GM21825 (cell line): ENCODE results near the gene RGS17.
"Not testable (repeated sequence)": the region's sequence is repeated elsewhere in the genome, so short reads cannot be mapped to it uniquely, and the experiment has no call there.

Experiments used
- ATAC-seq: cut with Tn5 transposase; IDR thresholded peaks from one replicate; pipeline ENCODE4 v1.9.1; 2021; ENCODE audit warnings: mild to moderate bottlenecking, moderate library complexity; ENCODE audit not compliant: unreplicated experiment

Gene RGS17

DNA sequence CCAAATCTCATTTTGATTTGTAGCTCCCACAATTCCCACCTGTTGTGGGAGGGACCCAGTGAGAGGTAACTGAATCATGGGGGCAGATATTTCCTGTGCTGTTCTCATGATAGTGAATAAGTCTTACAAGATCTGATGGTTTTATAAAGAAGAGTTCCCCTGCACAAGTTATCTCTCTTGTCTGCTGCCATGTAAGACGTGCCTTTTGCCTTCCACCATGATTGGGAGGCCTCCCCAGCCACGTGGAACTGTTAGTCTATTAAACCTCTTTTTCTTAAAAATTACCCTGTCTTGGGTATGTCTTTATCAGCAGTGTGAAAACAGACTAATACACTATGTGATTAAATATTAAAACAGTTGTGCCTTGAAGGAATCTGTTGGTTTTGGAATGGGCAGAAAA, 131.5 kb downstream of the RGS17 start:
- not testable (repeated sequence) for ATAC-seq

DNA sequence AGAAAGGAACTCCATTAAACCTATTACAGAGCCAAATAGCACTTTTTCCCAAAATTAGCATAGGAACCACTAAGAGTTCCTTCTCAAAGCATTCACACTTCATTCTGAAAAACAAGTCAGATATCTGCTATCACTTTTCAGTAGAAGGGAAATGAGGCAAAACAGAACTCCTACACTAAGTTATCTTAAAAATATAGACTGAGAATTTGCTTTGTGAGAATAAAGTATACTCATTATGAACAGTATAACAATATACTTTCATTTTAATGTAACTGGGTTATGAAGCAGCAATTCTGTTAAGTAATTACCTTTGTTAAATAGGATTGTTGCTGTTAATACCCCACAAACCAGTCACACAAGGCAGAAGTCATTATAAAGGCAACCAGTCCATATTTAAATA, 137.2 kb downstream of the RGS17 start:
- ATAC-seq, result no peak

DNA sequence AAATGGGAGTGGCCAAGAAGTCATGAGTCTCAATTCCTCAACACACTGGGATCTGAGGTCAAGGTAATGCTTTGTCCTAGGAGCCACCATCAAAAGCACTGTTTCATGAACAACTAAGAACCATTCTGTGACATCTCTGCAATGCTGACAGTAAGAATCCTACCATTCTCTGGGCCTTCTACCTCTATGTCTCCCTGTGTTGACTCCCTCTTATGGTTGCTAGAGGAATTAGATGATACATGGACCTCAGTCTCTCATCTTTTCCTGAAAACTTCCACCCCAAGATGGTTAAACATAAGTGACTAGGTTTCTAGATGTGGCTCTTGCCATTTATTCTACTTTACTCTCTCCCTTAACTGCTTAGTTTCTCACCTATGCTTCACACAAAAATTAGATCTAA, 137.7 kb downstream of the RGS17 start:
- no peak for ATAC-seq

DNA sequence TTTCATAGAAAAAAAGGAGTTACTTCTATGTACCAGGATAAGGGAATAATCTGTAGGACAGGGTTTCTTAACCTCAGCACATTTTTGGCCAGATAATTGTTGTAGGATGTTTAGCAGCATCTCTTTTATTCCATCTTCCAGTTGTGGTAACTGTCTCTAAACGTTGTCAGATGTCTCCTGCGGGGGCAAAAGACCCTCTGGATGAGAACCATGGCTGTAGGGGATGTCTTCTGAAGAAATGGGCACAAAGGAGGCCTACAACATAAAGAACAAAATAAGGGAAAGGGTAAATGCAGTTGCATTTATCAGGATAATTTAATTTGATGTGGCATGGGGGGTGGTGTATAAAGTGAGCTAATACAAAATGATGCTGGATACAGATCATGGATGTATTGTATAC, 144.1 kb downstream of the RGS17 start:
- ATAC-seq, result no peak

DNA sequence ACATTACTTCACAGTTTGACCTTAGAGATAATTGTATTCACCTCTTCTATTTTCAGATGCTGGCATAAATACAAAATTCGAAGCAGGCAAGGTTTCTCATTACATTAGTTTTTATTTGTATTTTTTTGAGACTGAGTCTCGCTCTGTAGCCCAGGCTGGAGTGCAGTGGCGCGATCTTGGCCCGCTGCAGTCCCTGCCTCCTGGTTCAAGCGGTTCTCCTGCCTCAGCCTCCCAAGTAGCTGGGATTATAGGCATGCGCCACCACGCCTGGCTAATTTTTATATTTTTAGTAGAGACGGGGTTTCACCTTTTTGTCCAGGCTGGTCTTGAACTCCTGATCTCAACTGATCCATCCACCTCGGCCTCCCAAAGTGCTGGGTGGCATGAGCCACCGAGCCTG, 145.8 kb downstream of the RGS17 start:
- ATAC-seq, result not testable (repeated sequence)

DNA sequence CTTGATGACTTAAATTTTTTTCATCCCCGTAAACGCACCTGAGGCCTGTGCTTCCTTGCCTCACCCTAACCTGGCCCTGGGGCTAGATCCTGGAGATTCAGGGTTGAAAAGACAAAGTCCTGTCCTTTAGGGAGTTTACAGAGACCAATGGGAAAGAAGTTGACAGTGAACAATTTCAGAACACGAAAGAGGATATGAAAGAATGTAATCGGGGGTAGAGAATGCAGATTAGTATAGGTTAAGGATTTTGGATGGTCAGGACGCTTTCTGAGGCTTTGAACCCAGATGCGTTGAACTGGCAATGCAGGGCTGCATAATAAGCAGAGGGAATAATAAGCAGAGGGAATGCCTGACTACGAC, 146.6 kb downstream of the RGS17 start:
- ATAC-seq, result peak; percentile 30

DNA sequence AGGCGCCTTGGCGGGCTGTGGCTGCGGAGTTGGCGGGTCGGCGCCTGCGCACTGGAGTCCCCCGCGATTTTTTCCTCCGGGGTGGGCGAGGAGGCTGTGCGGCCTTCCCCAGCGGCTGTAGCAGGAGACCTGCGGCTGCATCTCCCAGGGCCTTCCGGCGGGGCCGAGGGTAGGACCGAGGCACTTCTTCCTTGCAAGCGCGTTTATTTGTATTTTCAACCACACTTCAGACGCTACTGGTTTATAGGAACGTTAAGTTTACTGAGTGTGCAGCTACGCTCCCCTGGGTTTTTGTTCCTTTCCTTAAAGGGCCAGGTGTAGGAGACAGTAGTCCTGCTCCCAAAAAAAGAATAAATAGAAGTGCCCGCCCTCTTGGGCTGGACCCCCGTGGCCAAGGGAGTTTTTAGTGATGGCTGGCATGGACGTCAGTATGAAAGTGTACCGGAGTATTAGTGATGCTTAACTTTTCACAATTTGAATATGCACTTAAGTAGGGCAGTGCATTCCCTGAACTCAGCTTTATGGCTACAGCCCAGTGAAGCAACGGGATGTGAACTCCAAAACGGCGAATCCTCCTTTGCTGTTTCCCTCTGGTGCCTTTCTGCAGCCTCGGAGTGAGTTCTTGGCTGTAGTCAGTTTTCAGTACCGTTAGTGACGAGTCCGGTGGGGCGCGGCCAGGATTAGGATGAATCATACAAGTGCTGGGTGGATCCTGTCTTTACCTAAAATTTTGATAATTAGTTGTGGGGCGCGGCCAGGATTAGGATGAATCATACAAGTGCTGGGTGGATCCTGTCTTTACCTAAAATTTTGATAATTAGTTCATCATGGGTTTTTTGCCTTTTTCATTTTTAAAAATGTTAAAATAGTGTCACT, 147.2 kb downstream of the RGS17 start:
- ATAC-seq, result peak; percentile 21

DNA sequence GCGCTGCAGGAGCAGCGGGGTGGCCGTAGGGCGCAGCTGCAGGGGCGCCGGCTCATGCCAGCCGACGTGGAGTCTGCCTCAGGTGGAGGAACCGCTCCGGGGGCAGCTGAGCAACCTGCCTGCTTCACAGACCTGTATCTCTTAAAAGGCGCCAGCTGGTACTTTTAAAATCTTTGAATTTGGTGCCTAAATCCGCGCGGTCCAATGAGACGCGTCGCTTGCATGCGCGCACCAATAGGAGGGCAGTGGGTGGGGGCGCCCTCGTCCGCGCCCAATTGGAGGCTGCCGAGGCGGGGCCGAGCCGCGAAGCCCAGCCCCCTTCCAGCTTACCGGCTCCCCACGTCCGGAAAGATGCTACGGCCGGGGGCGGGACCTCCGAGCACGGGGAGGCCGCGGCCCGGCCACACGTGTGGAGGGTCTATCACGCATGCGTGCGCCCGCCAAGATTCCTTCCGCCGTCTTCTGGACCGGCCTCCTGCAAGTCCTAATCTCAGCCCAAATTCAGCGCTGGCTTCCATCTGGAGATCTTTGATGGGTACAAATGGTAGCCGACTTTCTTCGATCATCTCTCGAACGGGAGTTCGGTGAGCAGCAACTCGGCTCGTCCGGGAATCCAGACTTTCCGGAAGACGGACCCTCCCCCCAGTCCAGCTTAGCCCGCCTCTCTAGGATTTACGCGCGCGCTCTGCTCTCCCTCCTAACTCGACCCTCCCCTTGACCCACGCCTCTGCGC, 148.0 kb downstream of the RGS17 start, which contains the start of gene FBXO5:
Gene FBXO5 (minus strand): TSS at position 138 of the 733 bp plus-strand sequence. CDS start 82 bp downstream, at position 56.
- peak; percentile 84 for ATAC-seq

DNA sequence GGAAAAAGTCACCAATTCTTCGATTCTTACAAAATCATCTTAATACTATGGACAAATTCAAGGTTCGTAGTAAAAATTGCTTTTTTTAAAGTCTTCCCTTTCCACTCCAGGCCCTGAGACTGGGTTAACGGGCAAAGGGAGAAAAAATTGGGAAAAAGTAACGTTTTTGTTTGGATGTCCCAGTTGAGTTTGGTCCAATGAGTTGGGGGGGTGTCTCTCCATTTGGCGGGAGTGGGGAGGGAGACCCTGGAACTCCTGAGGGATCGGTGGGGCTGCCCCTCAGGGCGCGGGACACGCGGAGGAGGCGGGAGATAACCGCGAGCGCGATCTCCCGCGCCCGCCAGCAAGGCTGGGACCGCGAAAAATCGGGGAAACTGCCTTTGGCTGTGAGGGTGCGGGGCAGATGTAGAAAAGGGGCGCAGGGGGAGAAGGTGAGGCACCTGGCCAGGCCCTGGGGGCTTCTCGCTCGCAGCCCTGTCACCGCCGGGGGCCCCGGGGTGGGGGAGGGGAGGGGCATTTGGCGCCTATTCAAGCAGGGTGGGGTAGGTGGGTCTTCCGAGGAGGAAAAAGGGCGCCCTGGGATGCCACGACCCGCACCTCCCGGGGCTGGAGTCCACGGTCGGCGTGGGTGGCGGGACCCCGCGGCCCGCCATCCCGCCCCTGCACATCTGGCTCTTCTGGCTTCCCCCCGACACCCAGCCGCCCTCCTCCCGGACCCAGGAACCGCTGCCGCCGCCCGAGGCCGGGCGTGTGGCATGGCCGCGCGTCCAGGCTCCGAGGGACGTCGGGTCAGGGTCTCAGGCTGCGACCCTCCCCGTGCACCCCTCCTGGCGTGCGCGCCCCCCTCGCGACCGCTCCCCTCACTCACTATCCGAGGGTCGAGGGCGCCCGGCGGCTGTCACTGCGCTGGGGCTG, 148.8 kb downstream of the RGS17 start:
- peak; percentile 0 for ATAC-seq

DNA sequence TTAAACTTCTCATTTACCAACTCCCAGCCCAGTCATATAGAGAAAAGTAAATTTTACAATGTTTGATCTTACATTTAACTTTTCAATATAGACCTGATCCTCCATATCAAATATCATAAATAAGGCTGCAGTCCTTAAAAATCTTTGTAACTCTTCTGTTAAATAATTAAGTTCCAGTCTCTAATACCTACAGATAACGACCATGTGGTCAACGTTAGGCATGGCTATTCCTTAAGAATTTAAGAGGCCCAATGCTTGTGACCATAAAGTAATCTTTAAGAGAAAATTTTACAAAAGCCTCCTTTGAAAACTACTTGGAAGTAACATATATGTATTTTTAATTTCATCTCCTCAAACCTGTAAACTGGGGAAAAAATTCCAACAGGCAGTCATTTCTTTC, 149.9 kb downstream of the RGS17 start:
- no peak for ATAC-seq

DNA sequence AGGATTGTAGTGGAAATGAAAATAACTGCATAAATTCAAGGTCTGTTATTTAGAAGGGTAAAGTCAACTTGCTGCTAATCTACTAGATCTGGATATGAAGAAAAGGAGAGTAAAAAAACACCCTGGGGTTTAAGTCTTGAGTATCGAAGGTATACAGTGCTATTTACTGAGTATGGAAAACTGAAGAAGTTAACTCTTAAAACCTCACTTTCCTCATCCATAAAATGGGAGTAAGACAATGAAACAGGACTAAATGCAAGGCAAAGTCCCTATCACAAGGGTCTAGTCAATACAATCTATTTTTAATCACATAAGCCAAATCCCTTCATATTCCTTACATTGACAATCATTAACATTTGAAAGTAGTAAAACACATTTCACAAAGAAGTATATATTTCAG, 150.4 kb downstream of the RGS17 start:
- ATAC-seq, result no peak

DNA sequence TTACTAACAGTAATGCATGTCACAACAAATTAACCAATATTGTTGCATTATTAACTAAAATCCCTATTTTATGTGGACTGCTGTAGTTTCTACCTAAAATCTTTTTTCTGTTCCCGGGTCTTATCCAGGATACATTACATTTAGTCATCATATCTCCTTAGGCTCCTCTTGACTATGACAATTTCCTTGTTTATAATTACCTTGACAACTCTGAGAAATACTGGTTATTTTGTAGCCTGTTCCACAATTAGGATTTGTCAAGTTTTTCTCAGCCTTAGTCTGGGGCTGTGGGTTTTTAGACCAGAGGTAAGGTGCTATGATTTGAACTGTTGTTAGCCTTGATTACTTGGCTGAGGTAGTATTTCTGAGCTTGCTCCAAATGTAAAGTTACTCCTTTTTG, 152.0 kb downstream of the RGS17 start:
- ATAC-seq, result no peak

DNA sequence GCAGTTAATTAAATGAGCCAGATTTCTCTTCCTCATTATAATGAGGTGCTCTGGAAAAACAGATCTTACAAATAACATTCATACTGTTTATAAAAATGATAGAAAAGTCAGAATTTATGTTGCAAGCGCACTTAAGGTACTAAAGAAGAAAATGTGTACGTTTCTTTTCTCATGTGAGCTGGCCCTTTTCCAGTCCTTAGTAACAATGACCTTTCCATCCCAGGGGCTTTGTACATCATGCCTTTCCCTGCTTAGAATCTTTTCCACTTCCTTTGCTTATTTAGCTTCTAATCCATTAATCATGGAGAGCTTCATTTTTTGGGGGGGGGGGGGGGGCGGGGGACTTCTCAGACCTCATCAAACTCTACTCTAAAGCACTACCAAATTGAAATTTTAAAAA, 153.0 kb downstream of the RGS17 start:
- ATAC-seq, result no peak

DNA sequence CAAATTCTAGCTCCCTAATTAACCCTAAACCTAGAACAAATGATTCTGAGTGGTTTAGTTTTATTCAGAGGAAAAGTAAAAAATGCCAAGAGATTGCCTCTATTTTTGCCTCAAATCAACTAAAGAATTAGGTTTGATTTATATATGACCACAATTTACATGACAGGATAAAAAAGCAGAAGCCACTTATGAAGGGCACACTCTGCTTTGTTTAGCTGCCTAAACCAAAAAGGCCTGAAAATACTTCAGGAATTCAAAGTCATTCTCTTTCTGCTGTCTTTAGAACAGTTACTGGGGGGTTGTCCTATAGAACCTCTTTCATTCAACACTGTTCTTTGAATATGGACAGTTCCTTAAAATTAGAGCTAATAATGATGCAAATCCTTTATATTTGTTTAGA, 153.5 kb downstream of the RGS17 start:
- no peak for ATAC-seq

DNA sequence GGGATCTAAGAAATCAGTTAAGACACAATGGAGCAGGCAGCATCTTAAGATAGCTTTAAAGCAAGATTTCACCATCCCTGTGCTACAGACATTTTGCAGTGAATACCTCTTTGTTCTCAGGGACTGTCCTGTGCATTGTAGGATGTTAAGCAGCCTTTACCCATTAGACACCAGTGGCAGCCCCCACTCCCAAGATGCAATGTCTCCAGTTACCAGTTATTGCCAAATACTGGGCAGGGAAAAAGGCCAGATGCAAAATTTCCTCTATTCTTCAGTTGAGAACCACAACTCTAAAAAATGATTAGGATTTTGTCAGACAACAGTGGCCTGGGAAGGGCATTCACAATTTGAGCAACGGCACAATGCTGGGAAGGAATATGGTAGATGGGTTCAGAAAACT, 154.3 kb downstream of the RGS17 start:
- ATAC-seq, result no peak

DNA sequence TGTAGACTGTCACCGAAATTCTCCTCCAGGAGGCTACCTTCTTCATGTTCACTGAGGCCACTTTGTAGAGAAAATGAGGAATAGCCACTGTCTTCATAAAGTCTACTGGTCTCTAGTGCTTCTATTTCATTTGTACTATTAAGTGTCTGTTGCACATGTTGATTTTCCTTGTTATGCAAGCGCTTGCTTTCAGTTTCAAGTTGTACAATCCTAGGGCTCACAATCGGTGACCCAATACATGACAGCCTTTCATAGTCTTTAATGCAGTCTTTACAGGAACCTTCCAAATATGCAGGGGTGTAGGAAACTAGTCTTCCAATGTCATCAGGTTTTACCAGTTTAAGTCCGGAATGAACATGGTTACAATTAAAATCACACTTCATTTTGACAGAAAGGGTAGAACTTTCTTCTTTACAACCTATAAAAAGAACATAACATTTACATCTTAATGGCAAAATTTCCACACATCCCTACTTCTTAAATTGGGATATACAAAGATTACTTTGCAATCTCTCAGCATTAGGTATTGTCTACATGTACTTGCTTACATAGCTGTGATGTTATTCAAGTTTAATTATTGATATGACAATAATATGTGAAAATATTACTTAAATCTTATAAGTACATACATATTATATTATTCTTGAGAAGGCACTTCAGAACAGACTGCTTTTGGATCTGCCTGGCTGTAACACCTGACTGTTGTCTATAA, 155.7 kb downstream of the RGS17 start:
- ATAC-seq, result peak; percentile 52

DNA sequence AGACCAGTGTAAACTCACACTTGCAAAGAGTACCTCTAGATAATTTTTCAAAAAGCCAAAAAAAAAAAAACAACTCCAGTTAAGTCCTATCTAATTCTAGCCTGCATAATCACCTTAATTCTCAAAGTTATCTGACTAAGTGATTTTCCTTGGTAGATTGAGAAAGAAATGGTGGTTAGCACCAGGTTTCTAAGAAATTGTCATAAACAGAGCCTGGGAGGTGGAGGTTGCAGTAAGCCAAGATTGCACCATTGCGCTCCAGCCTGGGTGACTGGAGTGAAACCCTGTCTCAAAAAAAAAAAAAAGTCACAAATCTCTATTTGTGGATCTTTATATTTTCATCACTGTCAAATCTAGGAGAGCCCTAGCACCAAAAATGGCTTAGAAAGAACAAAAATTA, 157.2 kb downstream of the RGS17 start:
- no peak for ATAC-seq

DNA sequence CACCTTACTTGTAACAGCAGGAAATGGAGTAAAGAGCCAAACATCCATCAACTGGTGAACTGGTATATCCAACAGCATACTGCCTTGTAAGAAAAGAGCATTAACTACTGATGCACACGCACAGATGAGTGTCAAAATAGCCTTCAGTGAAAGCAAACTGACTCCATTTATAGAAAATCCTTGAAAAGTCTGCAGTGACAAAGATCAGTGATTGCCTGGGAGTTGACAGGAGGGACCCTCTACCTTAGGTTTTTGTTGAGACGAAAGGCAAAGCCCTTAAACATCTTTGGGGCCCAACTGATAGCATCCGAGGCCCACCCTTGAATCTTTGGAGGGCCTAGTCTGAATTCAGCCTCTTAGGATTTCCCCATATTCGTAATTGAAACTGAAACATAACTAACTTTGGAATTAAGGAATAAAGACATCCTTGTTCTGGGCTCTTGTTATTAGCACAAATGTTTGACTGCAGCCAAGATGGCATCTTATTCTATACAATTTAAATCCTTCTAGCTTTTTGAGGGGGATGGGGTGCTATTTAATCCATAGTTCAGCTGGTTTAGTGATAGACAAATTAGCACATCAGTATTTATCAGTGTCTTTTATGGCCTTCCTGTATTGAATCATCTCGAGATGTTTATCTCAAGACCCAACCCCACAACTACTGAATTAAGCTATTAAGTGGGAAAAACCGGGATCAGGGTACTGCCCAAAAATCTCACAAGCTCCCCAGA, 161.2 kb downstream of the RGS17 start:
- no peak for ATAC-seq

DNA sequence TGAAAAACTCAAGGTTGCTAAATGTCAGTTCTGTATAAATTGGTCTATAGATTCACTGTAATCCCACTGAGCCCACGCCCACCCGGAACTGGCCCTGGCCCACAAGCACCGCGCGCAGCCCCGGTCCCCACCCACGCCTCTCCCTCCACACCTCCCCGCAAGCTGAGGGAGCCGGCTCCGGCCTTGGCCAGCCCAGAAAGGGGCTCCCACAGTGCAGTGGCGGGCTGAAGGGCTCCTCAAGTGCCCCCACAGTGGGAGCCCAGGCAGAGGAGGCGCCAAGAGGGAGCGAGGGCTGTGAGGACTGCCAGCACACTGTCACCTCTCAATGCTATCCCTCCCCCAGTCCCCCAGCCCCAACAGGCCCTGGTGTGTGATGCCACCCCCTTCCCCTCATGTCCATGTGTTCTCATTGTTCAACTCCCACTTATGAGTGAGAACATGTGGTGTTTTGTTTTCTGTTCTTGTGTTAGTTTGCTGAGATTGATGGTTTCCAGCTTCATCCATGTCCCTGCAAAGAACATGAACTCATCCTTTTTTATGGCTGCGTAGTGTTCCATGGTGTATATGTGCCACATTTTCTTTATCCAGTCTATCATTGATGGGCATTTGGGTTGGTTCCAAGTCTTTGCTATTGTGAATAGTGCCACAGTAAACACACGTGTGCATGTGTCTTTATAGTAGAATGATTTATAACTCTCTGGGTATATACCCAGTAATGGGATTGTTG, 164.8 kb downstream of the RGS17 start:
- not testable (repeated sequence) for ATAC-seq
